GM12873 (cell line): ENCODE results near the gene TMTC4.

ENCODE experiments used
- CTCF ChIP-seq: IDR thresholded peaks from 2 replicates; pipeline ENCODE4 v1.5.1; 2012; ENCODE audit warnings: low read depth, mild to moderate bottlenecking, moderate library complexity, low read length, control low read depth; ENCODE audit not compliant: insufficient read depth; ENCODE audit errors: missing control alignments

Gene TMTC4

GRCh38 chr13:100648354-100648753 is 26.2 kb downstream of the TMTC4 start:
- TF ChIP-seq CTCF = no peak

GRCh38 chr13:100646871-100647270 is 27.7 kb downstream of the TMTC4 start:
- TF ChIP-seq CTCF = no peak

GRCh38 chr13:100646030-100646673 is 28.4 kb downstream of the TMTC4 start:
- peak; percentile 24 for TF ChIP-seq CTCF

GRCh38 chr13:100645382-100645781 is 29.2 kb downstream of the TMTC4 start:
- no peak for TF ChIP-seq CTCF

GRCh38 chr13:100644371-100644770 is 30.2 kb downstream of the TMTC4 start:
- TF ChIP-seq CTCF = no peak

GRCh38 chr13:100637796-100638195 is 36.8 kb downstream of the TMTC4 start:
- no peak for TF ChIP-seq CTCF

- TF ChIP-seq CTCF = no peak
These were observed 37.2 kb downstream of the TMTC4 start for GRCh38 chr13:100637380-100637779.
